Measurements from ENCODE around the gene DDIT3.
"Not testable (repeated sequence)": the region's sequence is repeated elsewhere in the genome, so short reads cannot be mapped to it uniquely, and the experiment has no call there.

DDIT3 gene

GRCh38 chr12:57520053-57520818, at the start of gene DDIT3:
Gene DDIT3 (minus strand): TSS chr12:57520514. CDS start chr12:57517406, 3,108 bp downstream.
- H3K4me3 ChIP-seq (ENCODE audit: low read length): peak within 1 kb of the TSS; percentile 98
- DNase-seq (ENCODE audit: low read depth): peak; percentile 98
- no peak for TF ChIP-seq CTCF (IDR thresholded peaks at IDR 0.05; ENCODE audit: insufficient read depth, low read depth, low read length, missing control alignments)

GRCh38 chr12:57569858-57570257, 49.5 kb upstream of the DDIT3 start:
- H3K4me3 ChIP-seq (ENCODE audit: low read length): no peak overlapping the region
- DNase-seq (ENCODE audit: low read depth): no peak
- no peak for TF ChIP-seq CTCF (IDR thresholded peaks at IDR 0.05; ENCODE audit: insufficient read depth, low read depth, low read length, missing control alignments)

- TF ChIP-seq CTCF (IDR thresholded peaks at IDR 0.05; ENCODE audit: insufficient read depth, low read depth, low read length, missing control alignments): no peak
- DNase-seq (ENCODE audit: low read depth): no peak
Measured at GRCh38 chr12:57568838-57569237, 48.5 kb upstream of the DDIT3 start.

DNA sequence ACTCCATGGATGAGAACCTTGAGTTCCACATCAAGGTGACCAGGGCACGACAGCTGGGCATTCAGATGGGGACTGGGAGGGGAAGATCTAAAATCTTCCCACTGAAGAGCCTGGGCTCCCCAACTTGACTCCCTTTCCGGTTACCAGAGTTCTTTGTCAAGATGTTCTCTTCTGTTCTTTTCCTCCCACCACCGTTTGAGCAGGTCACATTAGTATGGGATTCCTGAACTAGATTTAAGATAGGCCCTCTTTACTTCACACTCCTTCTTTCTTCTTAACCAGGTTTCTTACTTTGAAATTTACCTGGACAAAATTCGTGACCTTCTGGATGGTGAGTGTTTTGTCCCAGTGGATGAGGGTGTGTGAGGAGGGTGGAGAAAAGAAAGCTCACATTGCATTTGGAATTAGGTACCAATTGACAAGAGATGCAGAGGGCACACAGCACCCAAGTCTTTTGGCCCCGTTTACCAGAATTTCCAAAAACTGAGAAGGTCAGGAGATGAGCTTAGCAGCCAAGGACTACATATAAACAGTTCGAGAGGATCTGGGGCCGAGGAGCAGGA, 43.9 kb upstream of the DDIT3 start:
- no peak for DNase-seq (ENCODE audit: low read depth)
- TF ChIP-seq CTCF (IDR thresholded peaks at IDR 0.05; ENCODE audit: insufficient read depth, low read depth, low read length, missing control alignments): no peak
- no peak overlapping the region for H3K4me3 ChIP-seq (ENCODE audit: low read length)

More at GRCh38 chr12:57568838-57569237, 48.5 kb upstream of the DDIT3 start:
- no peak overlapping the region for H3K4me3 ChIP-seq (ENCODE audit: low read length)

GRCh38 chr12:57563358-57563757, 43.0 kb upstream of the DDIT3 start:
- DNase-seq (ENCODE audit: low read depth): no peak
- no peak overlapping the region for H3K4me3 ChIP-seq (ENCODE audit: low read length)
- TF ChIP-seq CTCF (IDR thresholded peaks at IDR 0.05; ENCODE audit: insufficient read depth, low read depth, low read length, missing control alignments): no peak

GRCh38 chr12:57561117-57561516, 40.8 kb upstream of the DDIT3 start:
- not testable (repeated sequence) for H3K4me3 ChIP-seq (ENCODE audit: low read length)
- peak; percentile 40 for DNase-seq (ENCODE audit: low read depth)

DNA sequence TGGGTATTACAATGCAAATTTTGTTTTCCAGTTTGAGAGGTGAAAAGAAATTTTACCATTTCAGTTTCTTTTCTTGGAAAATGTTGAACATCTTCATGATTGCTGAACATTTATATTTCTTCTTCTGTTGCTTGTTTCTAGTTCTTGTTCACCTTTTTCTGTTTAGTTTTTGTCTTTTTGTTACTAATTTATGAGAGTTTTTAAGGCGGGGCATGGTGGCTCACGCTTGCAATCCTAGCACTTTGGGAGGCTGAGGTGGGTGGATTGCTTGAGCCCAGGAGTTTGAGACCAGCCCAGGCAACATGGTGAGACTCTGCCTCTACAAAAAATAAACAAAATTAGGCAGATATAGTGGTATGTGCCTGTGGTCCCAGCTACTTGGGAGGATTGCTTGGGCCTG, 40.2 kb upstream of the DDIT3 start:
- DNase-seq (ENCODE audit: low read depth): no peak
- no peak overlapping the region for H3K4me3 ChIP-seq (ENCODE audit: low read length)
- no peak for TF ChIP-seq CTCF (IDR thresholded peaks at IDR 0.05; ENCODE audit: insufficient read depth, low read depth, low read length, missing control alignments)
